GM12875 (cell line): ENCODE measurements around the gene CCDC150.

Experiments
- H3K4me3 ChIP-seq: one replicate; pipeline ENCODE4 v1.5.1; 2011; ENCODE audit warnings: low read depth, low read length, control low read depth
- TF ChIP-seq, protein P1 (sequence below): IDR thresholded peaks from 2 replicates; pipeline ENCODE4 v1.5.1; 2011; ENCODE audit warnings: low read depth, mild to moderate bottlenecking, control low read depth, inconsistent platforms, low read length, moderate library complexity, borderline replicate concordance; ENCODE audit not compliant: insufficient read depth

CCDC150 gene

GRCh38 chr2:196711625-196712024 lies 72.1 kb downstream of the CCDC150 start:
- TF ChIP-seq, protein P1, sequence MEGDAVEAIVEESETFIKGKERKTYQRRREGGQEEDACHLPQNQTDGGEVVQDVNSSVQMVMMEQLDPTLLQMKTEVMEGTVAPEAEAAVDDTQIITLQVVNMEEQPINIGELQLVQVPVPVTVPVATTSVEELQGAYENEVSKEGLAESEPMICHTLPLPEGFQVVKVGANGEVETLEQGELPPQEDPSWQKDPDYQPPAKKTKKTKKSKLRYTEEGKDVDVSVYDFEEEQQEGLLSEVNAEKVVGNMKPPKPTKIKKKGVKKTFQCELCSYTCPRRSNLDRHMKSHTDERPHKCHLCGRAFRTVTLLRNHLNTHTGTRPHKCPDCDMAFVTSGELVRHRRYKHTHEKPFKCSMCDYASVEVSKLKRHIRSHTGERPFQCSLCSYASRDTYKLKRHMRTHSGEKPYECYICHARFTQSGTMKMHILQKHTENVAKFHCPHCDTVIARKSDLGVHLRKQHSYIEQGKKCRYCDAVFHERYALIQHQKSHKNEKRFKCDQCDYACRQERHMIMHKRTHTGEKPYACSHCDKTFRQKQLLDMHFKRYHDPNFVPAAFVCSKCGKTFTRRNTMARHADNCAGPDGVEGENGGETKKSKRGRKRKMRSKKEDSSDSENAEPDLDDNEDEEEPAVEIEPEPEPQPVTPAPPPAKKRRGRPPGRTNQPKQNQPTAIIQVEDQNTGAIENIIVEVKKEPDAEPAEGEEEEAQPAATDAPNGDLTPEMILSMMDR, result no peak
- no peak overlapping the region for H3K4me3 ChIP-seq

GRCh38 chr2:196712867-196713266 lies 73.4 kb downstream of the CCDC150 start:
- no peak overlapping the region for H3K4me3 ChIP-seq
- TF ChIP-seq, protein P1, result no peak

- no peak overlapping the region for H3K4me3 ChIP-seq
- TF ChIP-seq, protein P1, result no peak
These were observed 79.0 kb downstream of the CCDC150 start for GRCh38 chr2:196718419-196719109.

DNA sequence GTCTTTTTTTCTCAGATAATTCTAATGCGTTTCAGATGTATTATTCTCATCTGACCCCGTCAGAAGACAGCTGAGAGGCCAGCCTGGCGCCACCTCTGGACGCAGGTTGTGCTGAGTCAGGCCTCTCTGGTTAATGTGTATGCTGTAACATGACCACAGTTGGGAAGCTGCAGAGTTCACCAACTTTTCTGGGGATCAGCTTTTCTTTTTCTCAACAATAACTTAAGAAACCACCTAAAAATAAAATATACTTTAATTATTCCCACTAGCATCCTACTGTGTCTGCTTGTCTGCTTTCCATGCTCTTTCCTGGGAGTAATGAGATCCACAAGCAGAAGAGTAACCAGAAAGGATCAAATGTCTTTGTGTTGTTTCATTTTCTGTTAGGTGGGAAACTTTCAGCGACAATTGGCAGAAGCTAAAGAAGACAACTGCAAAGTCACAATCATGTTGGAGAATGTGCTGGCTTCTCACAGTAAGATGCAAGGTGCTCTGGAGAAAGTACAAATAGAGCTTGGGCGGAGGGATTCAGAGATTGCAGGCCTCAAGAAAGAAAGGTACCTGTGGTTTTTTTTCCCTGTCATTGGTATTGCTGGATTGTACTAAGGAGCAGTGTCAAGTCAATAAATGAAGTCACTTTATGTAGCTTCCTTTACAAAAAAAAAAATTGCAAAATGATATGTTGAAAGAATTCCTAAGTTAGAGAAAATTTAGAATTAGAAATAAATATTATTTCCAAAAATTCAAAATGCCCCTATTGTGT lies 79.8 kb downstream of the CCDC150 start:
- H3K4me3 ChIP-seq, result no peak overlapping the region
- TF ChIP-seq, protein P1, result no peak

GRCh38 chr2:196723571-196723970 lies 84.1 kb downstream of the CCDC150 start:
- no peak overlapping the region for H3K4me3 ChIP-seq
- TF ChIP-seq, protein P1, result no peak

- no peak overlapping the region for H3K4me3 ChIP-seq
- TF ChIP-seq, protein P1, result no peak
These were observed 85.7 kb downstream of the CCDC150 start for GRCh38 chr2:196725218-196725617.

DNA sequence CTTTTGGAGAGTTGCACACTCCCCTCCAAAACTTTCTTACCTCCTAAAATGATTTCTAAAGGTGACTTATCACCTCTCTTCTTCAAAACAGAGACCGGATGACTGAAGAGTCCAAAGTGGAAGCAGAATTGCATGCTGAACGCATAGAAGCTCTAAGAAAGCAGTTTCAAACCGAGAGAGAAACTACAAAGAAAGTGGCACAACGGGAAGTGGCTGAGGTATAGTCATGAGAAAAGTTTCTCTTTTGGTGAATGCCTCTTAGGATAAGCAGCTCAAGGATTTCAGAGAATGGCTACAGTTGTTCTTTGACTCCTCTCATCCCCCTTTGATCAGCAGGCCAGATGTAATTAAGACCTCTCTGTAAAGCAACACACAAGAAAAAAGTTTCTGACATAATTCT lies 86.4 kb downstream of the CCDC150 start:
- TF ChIP-seq, protein P1, result no peak
- no peak overlapping the region for H3K4me3 ChIP-seq
